Peyer's patch (tissue), 4 donors: ENCODE measurements around the gene DNAH3. TPM values are rescaled to one million over a fixed set of nuclear protein-coding genes. Genes with fewer than 3 reads are reported as not detected.
"Not testable (repeated sequence)": the region's sequence is repeated elsewhere in the genome, so short reads cannot be mapped to it uniquely, and the experiment has no call there.

Experiments
- DNase-seq, 3 donors: peaks; one replicate each; pipeline ENCODE4 v3.0.0-alpha.2; 2017 to 2019
- H3K27ac ChIP-seq, 4 donors: fragments of 200-600 bp; sonication (generic); one replicate each; pipeline ENCODE4 v1.5.1; 2016 to 2019
- H3K27me3 ChIP-seq, 2 donors: fragments of 200-600 bp; sonication (generic); one replicate each; pipeline ENCODE4 v1.5.1; 2019
- H3K36me3 ChIP-seq, 3 donors: fragments of 200-600 bp; sonication (generic); one replicate each; pipeline ENCODE4 v1.5.1; 2016 to 2019
- H3K4me1 ChIP-seq, 4 donors: fragments of 200-600 bp; sonication (generic); one replicate each; pipeline ENCODE4 v1.5.1; 2016 to 2019
- H3K4me3 ChIP-seq, 4 donors: fragments of 200-600 bp; sonication (generic); 1 replicate in 3 of 4; 2 replicates in 1 of 4; pipeline ENCODE4 v1.5.1; 2016 to 2019; ENCODE audit warnings: mild to moderate bottlenecking in 1 of 4
- H3K9me3 ChIP-seq, 4 donors: fragments of 200-600 bp; sonication (generic); one replicate each; pipeline ENCODE4 v1.5.1; 2016 to 2019; ENCODE audit warnings: mild to moderate bottlenecking in 1 of 4
- CTCF ChIP-seq, 6 experiments: fragments of 450-650 bp in 4 of 6; fragments of 200-600 bp in 2 of 6; sonication (generic) in 1 of 6; IDR thresholded peaks; one replicate each; pipeline ENCODE4 v1.5.1; 2017 to 2019; ENCODE audit warnings: antibody characterized with exemption in 6 of 6, mild to moderate bottlenecking in 3 of 6, moderate library complexity in 1 of 6
- POLR2A ChIP-seq, 2 donors: fragments of 450-650 bp; IDR thresholded peaks; one replicate each; pipeline ENCODE4 v1.5.1; 2017; ENCODE audit warnings: antibody characterized with exemption in 2 of 2, mild to moderate bottlenecking in 2 of 2, moderate library complexity in 2 of 2
- total RNA-seq, 4 donors: library from RNA; depleted of rRNA; stranded (reverse); fragments of >200 nt; gene quantifications; one replicate each; pipeline ENCODE4 v1.1.0, GENCODE V29; 2016

The DNAH3 gene
- total RNA-seq, 4 donors from 2014 or later = 2.1 to 6.7 (median 4.5) TPM

GRCh38 chr16:20952139-20952920, 198.3 kb downstream of the DNAH3 start:
- no peak for DNase-seq
- Histone ChIP-seq H3K4me1 (no peaks in the 10 kb centered on the region), H3K4me3 (no peak overlapping the region), H3K36me3 (no peaks in the 10 kb centered on the region), H3K27ac (no peak overlapping the region), H3K27me3 (no peaks in the 10 kb centered on the region), H3K9me3 (no peaks in the 10 kb centered on the region)
- TF ChIP-seq POLR2A (IDR thresholded peaks at IDR 0.05) (no peak), CTCF (IDR thresholded peaks at IDR 0.05) (no peak)

GRCh38 chr16:20950294-20950693, 200.4 kb downstream of the DNAH3 start:
- Histone ChIP-seq H3K4me1 (no peaks in the 10 kb centered on the region), H3K9me3 (no peaks in the 10 kb centered on the region), H3K36me3 (no peaks in the 10 kb centered on the region), H3K27ac (no peak overlapping the region), H3K27me3 (no peaks in the 10 kb centered on the region), H3K4me3 (no peak overlapping the region)
- no peak for TF ChIP-seq CTCF (IDR thresholded peaks at IDR 0.05)
- no peak for TF ChIP-seq POLR2A (IDR thresholded peaks at IDR 0.05)
- DNase-seq = no peak

- Histone ChIP-seq H3K27me3 (no peaks in the 10 kb centered on the region), H3K9me3 (no peaks in the 10 kb centered on the region), H3K36me3 (no peaks in the 10 kb centered on the region), H3K4me1 (no peaks in the 10 kb centered on the region), H3K27ac (no peak overlapping the region), H3K4me3 (no peak overlapping the region)
- DNase-seq = no peak
- TF ChIP-seq CTCF (IDR thresholded peaks at IDR 0.05) = no peak
- no peak for TF ChIP-seq POLR2A (IDR thresholded peaks at IDR 0.05)
Observed at GRCh38 chr16:20949660-20950059, 201.0 kb downstream of the DNAH3 start.

GRCh38 chr16:20948444-20948843, 202.2 kb downstream of the DNAH3 start:
- H3K9me3 ChIP-seq = no peaks in the 10 kb centered on the region
- H3K27ac ChIP-seq = no peak overlapping the region
- H3K4me1 ChIP-seq = no peaks in the 10 kb centered on the region
- H3K36me3 ChIP-seq = no peaks in the 10 kb centered on the region
- no peaks in the 10 kb centered on the region for H3K27me3 ChIP-seq
- TF ChIP-seq POLR2A (IDR thresholded peaks at IDR 0.05) (no peak), CTCF (IDR thresholded peaks at IDR 0.05) (no peak)
- no peak overlapping the region for H3K4me3 ChIP-seq
- DNase-seq = no peak

GRCh38 chr16:20946015-20946629, 204.5 kb downstream of the DNAH3 start:
- H3K27me3 ChIP-seq = no peaks in the 10 kb centered on the region
- no peak for DNase-seq
- no peak overlapping the region for H3K27ac ChIP-seq
- TF ChIP-seq CTCF (IDR thresholded peaks at IDR 0.05) (no peak), POLR2A (IDR thresholded peaks at IDR 0.05) (no peak)
- H3K36me3 ChIP-seq = no peaks in the 10 kb centered on the region
- no peaks in the 10 kb centered on the region for H3K9me3 ChIP-seq
- H3K4me1 ChIP-seq = no peaks in the 10 kb centered on the region
- H3K4me3 ChIP-seq = no peak overlapping the region

GRCh38 chr16:20945575-20945875, 205.1 kb downstream of the DNAH3 start:
- H3K9me3 ChIP-seq, DNase-seq, H3K27me3 ChIP-seq, H3K4me1 ChIP-seq, H3K36me3 ChIP-seq, H3K4me3 ChIP-seq, H3K27ac ChIP-seq: not testable (repeated sequence)
